Astrocyte (in vitro differentiated cells and primary cell): ENCODE measurements around the gene RGCC. TPM values are rescaled to one million over a fixed set of nuclear protein-coding genes. Genes with fewer than 3 reads are reported as not detected.

Experiments used
- DNase-seq: peaks from one replicate; pipeline ENCODE4 v3.0.0-alpha.2; 2010; ENCODE audit warnings: low read depth
- FAIRE-seq: peaks from 2 replicates; lab custom pipeline; 2011; peaks lifted over from hg19 to GRCh38; lab: Jason Lieb, UNC
- H2AFZ ChIP-seq: 2 replicates; pipeline ENCODE4 v1.6.0; 2012; ENCODE audit warnings: low read depth, low read length, inconsistent platforms
- H3K27ac ChIP-seq: 2 replicates; pipeline ENCODE4 v1.5.1; 2011; ENCODE audit warnings: low read depth, low read length, inconsistent platforms
- H3K27me3 ChIP-seq: 2 replicates; pipeline ENCODE4 v1.6.0; 2011; ENCODE audit warnings: low read length, inconsistent platforms; ENCODE audit not compliant: insufficient read depth
- H3K36me3 ChIP-seq: 2 replicates; pipeline ENCODE4 v1.5.1; 2011; ENCODE audit warnings: low read length, inconsistent platforms; ENCODE audit not compliant: insufficient read depth
- H3K4me1 ChIP-seq: 2 replicates; pipeline ENCODE4 v1.5.1; 2011; ENCODE audit warnings: low read length, inconsistent platforms; ENCODE audit not compliant: insufficient read depth
- H3K4me2 ChIP-seq: 2 replicates; pipeline ENCODE4 v1.6.0; 2012; ENCODE audit warnings: low read length, inconsistent platforms
- H3K4me3 ChIP-seq: 2 replicates; pipeline ENCODE4 v1.5.1; 2011; ENCODE audit warnings: low read depth, mild to moderate bottlenecking, low read length, inconsistent platforms; ENCODE audit not compliant: insufficient read depth
- H3K79me2 ChIP-seq: 2 replicates; pipeline ENCODE4 v1.6.0; 2012; ENCODE audit warnings: mild to moderate bottlenecking, low read length, inconsistent platforms; ENCODE audit not compliant: insufficient read depth
- H3K9ac ChIP-seq: 2 replicates; pipeline ENCODE4 v1.6.0; 2012; ENCODE audit warnings: mild to moderate bottlenecking, low read length, inconsistent platforms
- H3K9me3 ChIP-seq: 2 replicates; pipeline ENCODE4 v1.5.1; 2012; ENCODE audit warnings: low read depth, mild to moderate bottlenecking, low read length, inconsistent platforms; ENCODE audit not compliant: insufficient read depth
- H4K20me1 ChIP-seq: 2 replicates; pipeline ENCODE4 v1.6.0; 2012; ENCODE audit warnings: low read length, inconsistent platforms; ENCODE audit not compliant: insufficient read depth
- H3K27ac Mint-ChIP-seq: one replicate; pipeline ENCODE4 v1.8.0; 2021; ENCODE audit warnings: mild to moderate bottlenecking, mixed read lengths; ENCODE audit not compliant: unreplicated experiment
- H3K27me3 Mint-ChIP-seq: one replicate; pipeline ENCODE4 v1.8.0; 2021; ENCODE audit warnings: low read depth, mixed read lengths; ENCODE audit not compliant: unreplicated experiment
- H3K36me3 Mint-ChIP-seq: one replicate; pipeline ENCODE4 v1.8.0; 2021; ENCODE audit warnings: low read depth, mixed read lengths; ENCODE audit not compliant: unreplicated experiment
- H3K4me1 Mint-ChIP-seq: one replicate; pipeline ENCODE4 v1.8.0; 2021; ENCODE audit warnings: low read depth, mixed read lengths; ENCODE audit not compliant: unreplicated experiment
- H3K4me3 Mint-ChIP-seq: one replicate; pipeline ENCODE4 v1.8.0; 2021; ENCODE audit warnings: mild to moderate bottlenecking, moderate library complexity, mixed read lengths; ENCODE audit not compliant: unreplicated experiment
- H3K9me3 Mint-ChIP-seq: one replicate; pipeline ENCODE4 v1.8.0; 2021; ENCODE audit warnings: mild to moderate bottlenecking, mixed read lengths; ENCODE audit not compliant: unreplicated experiment
- EZH2 ChIP-seq: IDR thresholded peaks from 2 replicates; pipeline ENCODE4 v1.6.1; 2012; ENCODE audit warnings: mild to moderate bottlenecking, low read length, inconsistent platforms; ENCODE audit not compliant: insufficient read depth
- total RNA-seq: library from RNA; stranded (reverse); gene quantifications from 2 replicates; pipeline ENCODE4 v1.2.1, GENCODE V29; 2021
- TF ChIP-seq, protein P1 (sequence below): IDR thresholded peaks from 2 replicates; pipeline ENCODE4 v1.5.1; 2011; ENCODE audit warnings: low read depth, mild to moderate bottlenecking, inconsistent platforms, low read length, moderate library complexity; ENCODE audit not compliant: insufficient read depth

The RGCC gene
- total RNA-seq, 1 donor from 2014 or later = 1.2 TPM

DNA sequence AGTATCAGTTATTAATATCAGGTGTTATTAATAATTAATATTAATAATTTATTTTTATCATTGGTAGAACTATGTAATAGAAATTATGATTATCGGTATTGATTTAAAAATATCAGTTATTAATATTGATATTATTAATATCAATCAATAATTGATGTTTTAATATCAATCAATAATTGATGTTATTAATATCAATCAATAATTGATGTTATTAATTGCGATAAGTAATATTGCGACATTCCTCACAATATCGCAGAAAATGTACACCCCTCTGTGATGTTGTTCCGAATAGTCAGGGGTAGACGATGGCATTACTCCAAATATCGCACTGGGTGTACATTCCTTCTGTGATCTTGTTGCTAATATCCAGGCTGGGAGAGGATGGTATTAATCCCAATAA, 3.7 kb upstream of the RGCC start:
- H3K27me3 Mint-ChIP-seq = peaks cover 34% of the 10 kb centered on the region
- H3K9me3 Mint-ChIP-seq = peaks cover 5% of the 10 kb centered on the region
- Histone ChIP-seq H3K4me3 (no peak overlapping the region), H3K4me2 (no peak overlapping the region), H3K27ac (no peak overlapping the region), H4K20me1 (no peaks in the 10 kb centered on the region), H3K79me2 (no peaks in the 10 kb centered on the region), H3K36me3 (no peaks in the 10 kb centered on the region), H2AFZ (no peak overlapping the region), H3K9ac (no peak overlapping the region), H3K27me3 (peaks cover 23% of the 10 kb centered on the region), H3K9me3 (no peaks in the 10 kb centered on the region), H3K4me1 (peaks cover 17% of the 10 kb centered on the region)
- no peak for FAIRE-seq
- H3K4me1 Mint-ChIP-seq = no peaks in the 10 kb centered on the region
- TF ChIP-seq, protein P1, sequence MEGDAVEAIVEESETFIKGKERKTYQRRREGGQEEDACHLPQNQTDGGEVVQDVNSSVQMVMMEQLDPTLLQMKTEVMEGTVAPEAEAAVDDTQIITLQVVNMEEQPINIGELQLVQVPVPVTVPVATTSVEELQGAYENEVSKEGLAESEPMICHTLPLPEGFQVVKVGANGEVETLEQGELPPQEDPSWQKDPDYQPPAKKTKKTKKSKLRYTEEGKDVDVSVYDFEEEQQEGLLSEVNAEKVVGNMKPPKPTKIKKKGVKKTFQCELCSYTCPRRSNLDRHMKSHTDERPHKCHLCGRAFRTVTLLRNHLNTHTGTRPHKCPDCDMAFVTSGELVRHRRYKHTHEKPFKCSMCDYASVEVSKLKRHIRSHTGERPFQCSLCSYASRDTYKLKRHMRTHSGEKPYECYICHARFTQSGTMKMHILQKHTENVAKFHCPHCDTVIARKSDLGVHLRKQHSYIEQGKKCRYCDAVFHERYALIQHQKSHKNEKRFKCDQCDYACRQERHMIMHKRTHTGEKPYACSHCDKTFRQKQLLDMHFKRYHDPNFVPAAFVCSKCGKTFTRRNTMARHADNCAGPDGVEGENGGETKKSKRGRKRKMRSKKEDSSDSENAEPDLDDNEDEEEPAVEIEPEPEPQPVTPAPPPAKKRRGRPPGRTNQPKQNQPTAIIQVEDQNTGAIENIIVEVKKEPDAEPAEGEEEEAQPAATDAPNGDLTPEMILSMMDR = no peak
- TF ChIP-seq EZH2 = no peak
- no peak overlapping the region for H3K27ac Mint-ChIP-seq
- H3K36me3 Mint-ChIP-seq = no peaks in the 10 kb centered on the region
- no peak for DNase-seq
- H3K4me3 Mint-ChIP-seq = no peak overlapping the region

- Mint-ChIP-seq H3K4me3 (no peak overlapping the region), H3K9me3 (peaks cover 5% of the 10 kb centered on the region), H3K27me3 (peaks cover 39% of the 10 kb centered on the region), H3K27ac (no peak overlapping the region), H3K4me1 (no peaks in the 10 kb centered on the region), H3K36me3 (no peaks in the 10 kb centered on the region)
- Histone ChIP-seq H3K27ac (no peak overlapping the region), H3K27me3 (peaks cover 26% of the 10 kb centered on the region), H3K9me3 (no peaks in the 10 kb centered on the region), H3K4me2 (no peak overlapping the region), H4K20me1 (no peaks in the 10 kb centered on the region), H2AFZ (no peak overlapping the region), H3K79me2 (no peaks in the 10 kb centered on the region), H3K4me3 (no peak overlapping the region), H3K9ac (no peak overlapping the region), H3K36me3 (no peaks in the 10 kb centered on the region), H3K4me1 (peaks cover 19% of the 10 kb centered on the region)
- TF ChIP-seq, protein P1 = no peak
- TF ChIP-seq EZH2 = no peak
- DNase-seq (no peak), FAIRE-seq (no peak)
Observed at GRCh38 chr13:41454170-41454569, 3.2 kb upstream of the RGCC start.

GRCh38 chr13:41455725-41456419, 1.5 kb upstream of the RGCC start:
- no peak overlapping the region for H2AFZ ChIP-seq
- Mint-ChIP-seq H3K9me3 (peaks cover 5% of the 10 kb centered on the region), H3K27me3 (peaks cover 45% of the 10 kb centered on the region), H3K4me3 (peak overlapping the region; percentile 66), H3K27ac (no peak overlapping the region), H3K4me1 (no peaks in the 10 kb centered on the region), H3K36me3 (no peaks in the 10 kb centered on the region)
- H3K4me3 ChIP-seq = no peak overlapping the region
- H4K20me1 ChIP-seq = no peaks in the 10 kb centered on the region
- H3K4me1 ChIP-seq = peaks cover 19% of the 10 kb centered on the region
- no peak overlapping the region for H3K9ac ChIP-seq
- no peak overlapping the region for H3K27ac ChIP-seq
- H3K36me3 ChIP-seq = no peaks in the 10 kb centered on the region
- FAIRE-seq (no peak), DNase-seq (no peak)
- TF ChIP-seq, protein P1 = no peak
- TF ChIP-seq EZH2 = no peak
- H3K79me2 ChIP-seq = no peaks in the 10 kb centered on the region
- H3K9me3 ChIP-seq = no peaks in the 10 kb centered on the region
- H3K4me2 ChIP-seq = no peak overlapping the region
- H3K27me3 ChIP-seq = peaks cover 26% of the 10 kb centered on the region
